ENCODE results near the gene RNF41.

Gene RNF41

GRCh38 chr12:56260921-56261320 is 39.2 kb upstream of the RNF41 start:
- TF ChIP-seq CTCF (conservative IDR thresholded peaks at IDR 0.05), result no peak
- H3K27ac ChIP-seq, result no peak overlapping the region

DNA sequence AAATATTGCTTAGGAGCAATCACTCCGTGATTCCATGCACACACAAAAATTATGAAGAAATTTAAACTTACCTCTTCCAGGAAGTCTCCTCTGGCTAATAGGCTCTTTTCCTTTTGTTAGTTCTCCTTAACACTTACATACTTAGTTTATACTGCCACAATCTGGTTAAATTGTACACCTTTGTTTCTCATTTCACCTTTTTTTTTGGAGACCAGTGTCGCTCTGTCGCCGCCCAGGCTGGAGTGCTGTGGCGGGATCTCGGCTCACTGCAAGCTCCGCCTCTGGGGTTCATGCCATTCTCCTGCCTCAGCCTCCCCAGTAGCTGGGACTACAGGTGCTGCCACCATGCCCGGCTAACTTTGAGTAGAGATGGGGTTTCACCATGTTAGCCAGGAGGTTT is 38.7 kb upstream of the RNF41 start:
- no peak overlapping the region for H3K27ac ChIP-seq
- no peak for TF ChIP-seq CTCF (conservative IDR thresholded peaks at IDR 0.05)

DNA sequence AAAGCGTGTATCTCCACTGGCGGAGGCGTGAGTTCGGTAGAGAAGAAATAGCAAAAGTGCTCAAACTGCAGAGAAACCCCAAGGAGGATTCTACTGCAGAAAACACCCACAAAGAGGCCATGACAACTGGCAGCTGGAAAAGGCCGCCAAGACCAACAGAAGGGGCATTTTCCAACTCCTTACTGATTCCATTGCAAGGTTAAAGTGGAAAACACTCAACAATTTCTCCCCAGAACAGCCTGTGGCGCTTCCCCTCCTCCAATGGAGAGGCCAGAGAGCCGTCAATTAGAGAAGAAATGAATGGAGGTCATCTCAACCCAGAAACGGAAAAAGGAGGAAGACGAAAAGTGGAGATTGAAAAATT is 37.1 kb upstream of the RNF41 start:
- peak overlapping the region; percentile 87 for H3K27ac ChIP-seq
- no peak for TF ChIP-seq CTCF (conservative IDR thresholded peaks at IDR 0.05)

GRCh38 chr12:56258068-56258819 is 36.5 kb upstream of the RNF41 start, which contains the start of gene ANKRD52:
TSS of gene ANKRD52 (minus strand) at chr12:56258384. CDS start at chr12:56258269, 115 bp downstream.
- H3K27ac ChIP-seq, result peak within 1 kb of the TSS; percentile 87
- peak; percentile 95 for TF ChIP-seq CTCF (conservative IDR thresholded peaks at IDR 0.05)

- H3K27ac ChIP-seq, result peak overlapping the region; percentile 87
Observed at GRCh38 chr12:56257491-56258067, 35.9 kb upstream of the RNF41 start.

DNA sequence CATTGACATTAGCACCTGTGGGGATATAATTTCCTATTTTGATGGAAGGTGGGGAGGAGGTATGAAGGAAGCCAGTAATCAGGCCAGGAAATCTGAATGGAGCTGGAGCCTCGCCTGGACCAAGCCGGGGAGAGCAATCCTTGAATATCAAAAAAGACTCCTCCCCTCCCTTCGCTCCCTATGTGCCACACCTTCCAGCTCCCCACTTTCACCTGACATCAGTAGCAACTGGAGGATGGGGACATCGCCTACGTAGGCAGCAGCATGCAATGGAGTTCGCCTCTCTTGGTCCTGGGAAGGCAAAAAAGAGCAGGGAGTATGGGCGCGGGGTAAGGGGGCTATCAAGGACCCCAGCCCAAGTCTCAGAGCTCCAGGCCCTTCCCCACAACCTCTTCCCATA is 35.3 kb upstream of the RNF41 start:
- H3K27ac ChIP-seq, result peak overlapping the region; percentile 87
- no peak for TF ChIP-seq CTCF (conservative IDR thresholded peaks at IDR 0.05)

More at GRCh38 chr12:56257491-56258067, 35.9 kb upstream of the RNF41 start:
- TF ChIP-seq CTCF (conservative IDR thresholded peaks at IDR 0.05), result no peak

DNA sequence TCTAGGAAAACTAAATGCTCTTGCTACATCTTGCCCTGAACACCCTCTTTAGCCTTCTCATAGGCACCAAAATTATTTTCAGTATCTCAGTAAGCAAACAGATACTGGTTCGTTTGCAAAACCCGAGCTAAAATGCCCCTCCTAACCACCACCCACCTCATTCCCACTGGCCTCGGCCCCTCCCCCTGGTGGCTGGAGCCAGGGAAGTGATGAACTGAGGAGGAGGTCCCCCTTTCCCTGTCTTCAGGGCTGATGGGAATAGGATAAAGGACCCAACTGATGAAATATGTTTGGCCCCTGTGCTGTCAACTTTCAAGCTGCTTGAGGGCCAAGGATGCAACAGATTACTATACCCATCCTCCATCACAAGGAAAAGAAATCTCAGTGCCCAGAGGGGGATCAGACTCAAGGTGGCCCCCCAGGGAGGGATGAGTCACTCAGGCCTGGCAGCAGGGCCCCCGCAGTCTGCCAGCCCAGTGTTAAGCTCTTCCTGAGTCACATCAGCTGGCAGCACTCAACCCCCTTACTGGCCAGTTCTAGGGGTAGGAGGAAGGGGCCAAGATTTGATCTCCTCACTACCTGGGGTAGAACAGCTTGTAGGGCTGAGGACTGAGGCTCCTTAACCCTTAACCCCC is 34.7 kb upstream of the RNF41 start:
- no peak for TF ChIP-seq CTCF (conservative IDR thresholded peaks at IDR 0.05)
- peak overlapping the region; percentile 87 for H3K27ac ChIP-seq
